Thymus (tissue), 11 donors: Measurements from ENCODE around the gene GPR18. TPM values are rescaled to one million over a fixed set of nuclear protein-coding genes. Genes with fewer than 3 reads are reported as not detected.
A peak's percentile ranks its signal among the peaks of the same experiment; 100 is the strongest.

Source experiments
- DNase-seq, 9 donors: peaks; one replicate each; pipeline ENCODE4 v3.0.0-alpha.2; 2013; ENCODE audit warnings: low spot score in 9 of 9, low read depth in 6 of 9, missing footprints in 1 of 9
- H3K27ac ChIP-seq, 2 donors: one replicate each; pipeline ENCODE4 v1.5.1; 2013; ENCODE audit warnings: control low read depth in 1 of 2, low read depth in 1 of 2, low read length in 1 of 2, mild to moderate bottlenecking in 1 of 2, moderate library complexity in 1 of 2
- H3K27me3 ChIP-seq, 2 donors: one replicate each; pipeline ENCODE4 v1.5.1; 2013; ENCODE audit warnings: low read length in 1 of 2; ENCODE audit not compliant: control insufficient read depth in 2 of 2, insufficient read depth in 1 of 2
- H3K36me3 ChIP-seq, 2 donors: one replicate each; pipeline ENCODE4 v1.5.1; 2013; ENCODE audit warnings: low read length in 1 of 2, mild to moderate bottlenecking in 1 of 2, moderate library complexity in 1 of 2; ENCODE audit not compliant: control insufficient read depth in 2 of 2, insufficient read depth in 2 of 2
- H3K4me1 ChIP-seq, 2 donors: one replicate each; pipeline ENCODE4 v1.5.1; 2013; ENCODE audit warnings: low read length in 2 of 2; ENCODE audit not compliant: control insufficient read depth in 2 of 2, insufficient read depth in 2 of 2
- H3K4me3 ChIP-seq, 2 donors: one replicate each; pipeline ENCODE4 v1.5.1; 2013; ENCODE audit warnings: low read length in 2 of 2, control low read depth in 1 of 2, mild to moderate bottlenecking in 1 of 2
- H3K9me3 ChIP-seq, 2 donors: one replicate each; pipeline ENCODE4 v1.5.1; 2013; ENCODE audit warnings: low read length in 1 of 2, mild to moderate bottlenecking in 1 of 2; ENCODE audit not compliant: control insufficient read depth in 2 of 2, insufficient read depth in 1 of 2
- WGBS: extraction: QIAGEN DNeasy Blood & Tissue Kit; methylation state at CpG from one replicate; pipeline ENCODE4 v1.1.7; 2013; 5-methylcytosine and 5-hydroxymethylcytosine counted together
- polyA plus RNA-seq: library from polyadenylated mRNA; stranded (reverse); fragments of 200-250 nt; gene quantifications from one replicate; pipeline ENCODE4 v1.2.3, GENCODE V29; 2013
- total RNA-seq: library from RNA; stranded (reverse); fragments of 120-200 nt; gene quantifications from one replicate; pipeline ENCODE4 v1.2.4, GENCODE V29; 2013
- donor health status: healthy.

The GPR18 gene
- total and polyA plus RNA-seq, 2 donors = 6.7 to 8.1 TPM

DNA sequence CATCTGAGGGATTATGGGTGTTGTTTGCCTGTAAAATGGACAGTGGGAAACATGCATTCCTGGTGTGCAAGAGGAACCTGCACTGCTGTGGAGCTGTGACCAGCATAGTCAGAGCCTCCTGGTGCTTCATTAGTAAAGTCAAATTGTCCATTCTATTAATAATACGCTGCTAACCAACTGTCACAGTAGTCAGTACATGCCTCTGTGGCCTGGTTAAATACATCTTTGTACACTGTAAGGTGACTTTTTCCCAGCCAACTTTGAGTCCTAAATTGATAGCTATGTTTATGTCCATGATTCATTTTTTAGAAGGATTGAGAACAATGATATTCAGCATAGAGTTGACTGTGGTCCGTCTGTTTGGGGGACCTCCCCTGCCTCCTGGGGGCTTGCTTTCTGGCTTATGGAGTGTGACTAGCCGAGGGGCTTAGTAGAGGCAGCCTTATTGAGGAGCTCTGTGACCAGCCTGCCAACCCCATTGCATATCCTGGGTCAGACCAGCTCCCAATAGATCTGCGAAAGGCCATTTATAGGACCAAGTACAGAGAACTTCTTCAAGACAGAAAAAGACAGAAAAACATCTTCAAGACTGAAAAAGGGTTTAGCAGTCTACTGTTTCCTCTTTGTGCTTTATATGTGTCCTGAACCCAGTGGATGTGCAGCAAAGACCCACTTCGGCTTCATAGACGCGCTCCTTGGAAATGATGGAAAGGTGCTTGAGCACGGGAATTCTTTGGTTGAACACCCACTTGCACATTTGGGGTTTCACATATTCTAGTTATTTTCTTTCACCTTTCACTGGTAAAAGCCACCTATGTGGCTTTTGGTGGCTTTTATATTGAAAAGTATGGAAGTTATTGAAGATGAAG is 44.7 kb upstream of the GPR18 start:
- whole genome bisulfite sequencing = 97% methylated on average over 8 of the region's 8 CpGs
- Histone ChIP-seq H3K4me3 (no peak overlapping the region), H3K36me3 (peaks cover 5 to 9% of the 10 kb centered on the region in 2 donors), H3K27me3 (no peaks in the 10 kb centered on the region), H3K4me1 (peaks cover 0 to 20% of the 10 kb centered on the region in 2 donors), H3K9me3 (no peaks in the 10 kb centered on the region), H3K27ac (no peak overlapping the region)
- DNase-seq = no peak

DNA sequence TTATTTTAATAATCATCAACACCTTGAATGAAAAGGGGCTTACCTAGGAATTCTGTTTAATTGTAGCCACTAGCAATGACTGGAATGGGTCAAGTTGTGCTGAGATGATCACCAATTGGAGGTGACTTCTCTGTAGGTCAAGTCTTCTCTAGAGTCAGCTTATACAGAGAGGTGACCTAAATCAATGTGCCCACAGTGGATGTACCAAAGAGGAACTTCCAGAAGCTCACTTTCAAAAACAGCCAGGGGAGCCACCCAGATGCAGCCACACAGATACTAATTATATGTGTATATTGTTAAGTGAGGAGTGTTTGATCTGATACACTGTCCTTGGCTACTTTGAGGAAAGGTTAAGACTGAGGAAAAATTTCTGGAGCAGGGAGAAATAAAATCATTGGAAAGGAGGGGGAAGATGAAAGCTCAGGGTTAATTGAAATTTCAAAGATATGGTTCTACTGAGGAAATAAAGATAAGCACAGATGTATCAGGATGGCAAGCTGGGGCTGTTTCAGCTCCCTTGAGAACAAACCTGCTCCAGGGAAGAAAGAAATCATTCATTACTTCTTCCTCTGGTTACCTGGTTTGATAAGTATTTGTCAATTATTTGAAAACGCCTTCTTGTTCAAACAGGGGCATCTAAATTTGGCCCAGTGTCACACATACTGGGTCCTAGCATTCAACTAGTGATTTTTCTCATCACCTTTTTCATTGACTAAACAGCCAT is 43.9 kb upstream of the GPR18 start:
- peaks cover 5 to 9% of the 10 kb centered on the region in 2 donors for H3K36me3 ChIP-seq
- 97% methylated on average over 1 of the region's 1 CpG for WGBS
- no peaks in the 10 kb centered on the region for H3K9me3 ChIP-seq
- DNase-seq = no peak
- H3K4me1 ChIP-seq = peaks cover 0 to 17% of the 10 kb centered on the region in 2 donors
- no peak overlapping the region for H3K27ac ChIP-seq
- H3K4me3 ChIP-seq = no peak overlapping the region
- H3K27me3 ChIP-seq = no peaks in the 10 kb centered on the region

DNA sequence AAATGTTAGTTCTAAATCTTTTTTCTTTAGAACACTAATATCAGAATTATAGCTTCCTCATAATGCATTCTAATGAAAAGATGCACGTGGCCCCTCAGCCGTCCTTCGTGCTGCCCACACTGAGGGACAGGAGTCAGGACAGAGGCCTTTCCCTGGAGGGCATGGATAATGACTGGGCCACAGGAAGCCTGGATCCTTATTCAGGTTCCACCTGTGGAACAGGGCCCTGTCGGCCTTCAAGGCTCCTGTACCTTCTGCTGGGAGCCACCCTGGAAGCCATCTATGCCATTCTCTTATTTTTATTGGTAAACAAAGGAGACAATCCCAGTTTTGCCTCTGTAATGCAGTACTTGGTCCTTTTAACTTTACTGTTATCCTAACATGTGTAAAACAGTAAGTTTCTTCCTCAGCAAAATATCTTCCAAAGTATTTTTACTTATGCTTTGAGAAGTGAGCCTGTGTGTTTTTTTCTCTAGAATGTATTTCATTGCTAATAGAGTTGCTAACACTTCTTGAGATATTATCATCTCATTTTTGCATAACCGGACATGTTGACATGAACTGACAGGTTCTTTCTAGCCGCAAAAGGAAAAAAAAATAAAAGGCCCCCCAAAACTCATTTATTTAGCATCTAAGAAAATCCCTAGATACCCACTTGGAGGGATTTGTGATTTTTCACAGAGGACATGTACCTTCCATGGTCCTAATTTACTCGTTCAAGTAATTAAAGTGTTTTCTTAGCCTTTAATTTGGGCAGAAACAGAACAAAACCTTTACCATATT is 43.1 kb upstream of the GPR18 start:
- H3K27ac ChIP-seq = no peak overlapping the region
- 95% methylated on average over 7 of the region's 7 CpGs for WGBS
- H3K36me3 ChIP-seq = peaks cover 5 to 9% of the 10 kb centered on the region in 2 donors
- no peak for DNase-seq
- H3K4me1 ChIP-seq = peaks cover 0 to 17% of the 10 kb centered on the region in 2 donors
- H3K9me3 ChIP-seq = no peaks in the 10 kb centered on the region
- no peaks in the 10 kb centered on the region for H3K27me3 ChIP-seq
- H3K4me3 ChIP-seq = no peak overlapping the region

DNA sequence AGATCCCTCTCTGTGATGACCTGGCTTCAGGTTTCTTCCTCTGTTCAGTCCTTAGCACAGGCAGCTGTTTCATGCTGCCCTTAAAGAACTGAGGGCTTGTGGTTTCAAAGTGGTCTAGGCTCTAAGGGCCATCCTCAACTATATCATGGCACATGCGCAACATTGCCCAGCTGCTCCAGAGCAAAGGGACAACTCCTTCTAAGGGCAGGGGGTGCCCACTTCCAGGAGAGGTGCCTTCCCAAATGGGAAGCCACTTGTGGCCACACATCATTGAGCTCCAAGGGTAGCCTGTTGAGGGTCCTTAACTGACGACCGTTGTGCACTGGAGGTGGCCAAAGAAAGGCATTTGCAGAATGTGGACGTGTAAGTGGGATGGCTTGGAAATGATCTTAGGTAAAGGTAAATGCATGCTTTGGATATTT is 41.8 kb upstream of the GPR18 start:
- WGBS = 97% methylated on average over 4 of the region's 4 CpGs
- Histone ChIP-seq H3K9me3 (no peaks in the 10 kb centered on the region), H3K36me3 (peaks cover 5 to 14% of the 10 kb centered on the region in 2 donors), H3K4me1 (peaks cover 0 to 22% of the 10 kb centered on the region in 2 donors), H3K4me3 (no peak overlapping the region), H3K27me3 (no peaks in the 10 kb centered on the region), H3K27ac (peak overlapping the region in 1 of 2 donors; percentile 53)
- no peak for DNase-seq

DNA sequence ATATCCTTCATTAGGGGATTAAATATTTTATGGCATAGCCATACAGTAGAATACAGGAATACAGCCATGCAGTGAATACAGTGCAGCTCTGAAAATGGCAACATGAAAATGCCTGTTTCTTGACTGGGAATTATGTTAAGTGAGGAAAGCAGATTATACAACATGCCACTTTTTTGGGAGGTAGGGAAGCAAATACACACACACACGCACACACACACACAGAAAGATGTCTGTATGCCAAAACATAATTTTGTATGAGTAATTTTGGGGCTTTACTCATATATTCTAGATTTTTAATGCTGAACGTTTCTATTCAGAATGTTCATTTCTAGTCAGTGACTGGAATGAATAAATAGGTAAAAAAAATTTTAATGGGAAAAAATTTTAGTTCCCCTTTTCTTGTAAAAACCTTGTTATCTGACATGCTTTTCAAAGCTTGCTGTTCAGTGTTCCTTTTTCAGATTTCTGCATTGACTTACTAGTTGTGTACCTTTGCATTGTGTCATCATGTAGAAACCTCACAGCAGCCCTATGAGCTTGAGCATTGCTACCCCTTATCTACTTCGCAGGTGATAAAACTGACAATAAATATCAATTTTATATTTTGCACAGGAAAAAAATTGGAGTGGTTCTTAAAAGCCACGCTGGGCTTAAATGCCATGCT is 41.2 kb upstream of the GPR18 start:
- peak overlapping the region in 1 of 2 donors; percentile 53 for H3K27ac ChIP-seq
- no peak for DNase-seq
- H3K4me3 ChIP-seq = no peak overlapping the region
- H3K4me1 ChIP-seq = peaks cover 0 to 22% of the 10 kb centered on the region in 2 donors
- no peaks in the 10 kb centered on the region for H3K27me3 ChIP-seq
- H3K9me3 ChIP-seq = no peaks in the 10 kb centered on the region
- peaks cover 5 to 16% of the 10 kb centered on the region in 2 donors for H3K36me3 ChIP-seq
- WGBS = 92% methylated on average over 4 of the region's 4 CpGs

DNA sequence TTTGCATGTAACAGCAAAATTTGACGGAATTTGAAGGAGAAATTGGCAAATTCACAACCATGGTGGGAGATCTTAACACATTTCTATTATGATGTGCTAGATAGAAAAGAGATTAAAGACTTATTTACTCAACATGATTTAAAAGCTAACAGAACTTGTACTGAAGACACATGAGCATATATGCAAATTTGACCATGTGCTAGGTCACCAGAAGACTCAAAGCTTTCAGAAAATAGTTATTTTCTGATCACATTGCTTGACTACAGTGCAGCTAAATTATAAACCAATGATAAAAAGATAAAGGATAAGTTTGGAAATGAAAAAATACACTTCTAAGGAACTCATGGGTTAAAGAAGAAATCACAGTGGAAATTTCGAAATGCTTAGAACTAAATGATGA is 39.9 kb upstream of the GPR18 start:
- peaks cover 3 to 17% of the 10 kb centered on the region in 2 donors for H3K36me3 ChIP-seq
- H3K27ac ChIP-seq = no peak overlapping the region
- no peak overlapping the region for H3K4me3 ChIP-seq
- WGBS = 95% methylated on average over 2 of the region's 2 CpGs
- no peaks in the 10 kb centered on the region for H3K27me3 ChIP-seq
- no peak for DNase-seq
- H3K9me3 ChIP-seq = no peaks in the 10 kb centered on the region
- peaks cover 0 to 14% of the 10 kb centered on the region in 2 donors for H3K4me1 ChIP-seq

DNA sequence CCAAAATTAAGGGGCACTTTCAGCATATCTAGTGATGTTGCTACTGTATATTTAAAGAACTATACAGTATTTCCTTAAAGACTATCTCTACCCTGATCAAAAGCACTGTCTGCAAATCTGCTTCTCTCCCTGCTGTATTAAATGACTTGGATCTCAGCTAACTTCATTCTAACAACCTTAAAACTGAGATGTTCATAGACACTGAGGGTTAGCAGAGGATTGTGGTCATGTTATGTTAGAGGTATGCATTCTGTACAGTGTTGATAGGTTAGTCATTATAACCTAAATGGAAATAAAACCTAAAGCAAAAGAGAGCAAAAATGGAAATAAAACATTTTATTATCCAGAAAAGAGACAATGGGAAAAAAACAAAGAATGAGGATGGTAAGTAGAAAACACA is 39.2 kb upstream of the GPR18 start:
- no peak for DNase-seq
- Histone ChIP-seq H3K27ac (no peak overlapping the region), H3K4me3 (no peak overlapping the region), H3K36me3 (peaks cover 3 to 17% of the 10 kb centered on the region in 2 donors), H3K9me3 (no peaks in the 10 kb centered on the region), H3K27me3 (no peaks in the 10 kb centered on the region), H3K4me1 (peaks cover 0 to 11% of the 10 kb centered on the region in 2 donors)

DNA sequence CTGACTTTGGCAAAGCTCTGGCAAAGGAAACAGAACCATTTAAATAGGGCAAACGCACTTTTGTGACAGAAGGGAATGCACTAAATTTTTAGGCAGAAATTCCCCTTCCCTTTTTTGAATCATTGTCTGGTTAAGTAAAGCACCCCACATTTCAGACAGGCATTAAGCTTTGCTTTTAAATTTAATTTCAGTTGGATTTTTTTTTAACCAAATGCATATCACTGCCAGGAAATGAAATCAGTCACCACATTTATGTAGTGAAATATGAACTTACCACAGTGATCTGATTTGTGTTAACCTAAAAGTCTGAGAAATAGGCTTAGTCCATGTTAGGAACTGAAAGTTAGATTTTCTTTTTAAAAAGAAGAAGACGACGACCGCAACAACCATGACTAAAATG is 38.2 kb upstream of the GPR18 start:
- H3K4me1 ChIP-seq = peaks cover 0 to 11% of the 10 kb centered on the region in 2 donors
- peak overlapping the region in 1 of 2 donors; percentile 42 for H3K27ac ChIP-seq
- no peak for DNase-seq
- peaks cover 3 to 17% of the 10 kb centered on the region in 2 donors for H3K36me3 ChIP-seq
- WGBS = 34% methylated on average over 4 of the region's 4 CpGs
- no peak overlapping the region for H3K4me3 ChIP-seq
- no peaks in the 10 kb centered on the region for H3K9me3 ChIP-seq
- H3K27me3 ChIP-seq = no peaks in the 10 kb centered on the region
